DND-41 (cell line): ENCODE measurements around the gene TMEM154.

Experiments used
- ATAC-seq: fragments of 200-7000 bp; cut with Tn5 transposase; 3 replicates; pipeline ENCODE4 v1.9.1; 2021; ENCODE audit warnings: low read depth; ENCODE audit not compliant: insufficient read depth
- DNase-seq: peaks from one replicate; pipeline ENCODE4 v3.0.0-alpha.2; 2020
- H2AFZ ChIP-seq: 2 replicates; pipeline ENCODE4 v1.6.0; 2012; ENCODE audit warnings: low read depth, low read length
- H3K27ac ChIP-seq: 2 replicates; pipeline ENCODE4 v1.5.1; 2012; ENCODE audit warnings: low read length, inconsistent platforms
- H3K27me3 ChIP-seq: fragments of 200-600 bp; sonication (generic); 2 replicates; pipeline ENCODE4 v1.6.0; 2012; ENCODE audit warnings: low read length, mild to moderate bottlenecking, inconsistent platforms; ENCODE audit not compliant: insufficient read depth, poor library complexity
- H3K36me3 ChIP-seq: 2 replicates; pipeline ENCODE4 v1.5.1; 2012; ENCODE audit warnings: low read length, inconsistent platforms; ENCODE audit not compliant: insufficient read depth
- H3K4me1 ChIP-seq: 2 replicates; pipeline ENCODE4 v1.5.1; 2012; ENCODE audit warnings: mild to moderate bottlenecking, low read length; ENCODE audit not compliant: insufficient read depth
- H3K4me2 ChIP-seq: 2 replicates; pipeline ENCODE4 v1.6.0; 2012; ENCODE audit warnings: mild to moderate bottlenecking, moderate library complexity, low read length, inconsistent platforms; ENCODE audit not compliant: insufficient read depth
- H3K4me3 ChIP-seq, 2 experiments: fragments of 200-600 bp in 1 of 2; shearing (Covaris generic) in 1 of 2; 2 replicates each; pipeline ENCODE4 v1.5.1; 2012 to 2016; ENCODE audit warnings: inconsistent platforms in 2 of 2, low read length in 2 of 2, mild to moderate bottlenecking in 2 of 2, low read depth in 1 of 2, moderate library complexity in 1 of 2
- H3K79me2 ChIP-seq: 2 replicates; pipeline ENCODE4 v1.6.0; 2012; ENCODE audit warnings: low read length, inconsistent platforms; ENCODE audit not compliant: insufficient read depth
- H3K9ac ChIP-seq: 2 replicates; pipeline ENCODE4 v1.6.0; 2012; ENCODE audit warnings: low read depth, mild to moderate bottlenecking, inconsistent platforms, low read length, moderate library complexity
- H3K9me3 ChIP-seq: 2 replicates; pipeline ENCODE4 v1.5.1; 2012; ENCODE audit warnings: low read length, moderate library complexity, mild to moderate bottlenecking, inconsistent platforms; ENCODE audit not compliant: insufficient read depth, severe bottlenecking
- H4K20me1 ChIP-seq: 2 replicates; pipeline ENCODE4 v1.6.0; 2012; ENCODE audit warnings: low read length; ENCODE audit not compliant: insufficient read depth
- CTCF ChIP-seq: IDR thresholded peaks from 2 replicates; pipeline ENCODE4 v1.5.1; 2012; ENCODE audit warnings: borderline replicate concordance, low read length, moderate library complexity, mild to moderate bottlenecking; ENCODE audit not compliant: poor library complexity, severe bottlenecking; ENCODE audit errors: extremely low read depth
- EZH2 ChIP-seq: IDR thresholded peaks from 3 replicates; pipeline ENCODE4 v1.6.1; 2012; ENCODE audit warnings: borderline replicate concordance, low read depth, mild to moderate bottlenecking, moderate library complexity, low read length, inconsistent platforms; ENCODE audit not compliant: severe bottlenecking

The TMEM154 gene

GRCh38 chr4:152697284-152698088 is 17.7 kb upstream of the TMEM154 start:
- ATAC-seq: no peak
- Histone ChIP-seq H3K27ac (no peak overlapping the region), H3K4me3 (no peak overlapping the region), H3K79me2 (no peaks in the 10 kb centered on the region), H3K36me3 (no peaks in the 10 kb centered on the region), H3K9ac (no peak overlapping the region), H3K9me3 (no peaks in the 10 kb centered on the region), H3K4me1 (no peaks in the 10 kb centered on the region), H4K20me1 (no peaks in the 10 kb centered on the region), H2AFZ (no peak overlapping the region), H3K27me3 (no peaks in the 10 kb centered on the region), H3K4me2 (no peak overlapping the region)
- no peak for TF ChIP-seq CTCF
- no peak for TF ChIP-seq EZH2
- no peak for DNase-seq

GRCh38 chr4:152696764-152697261 is 17.0 kb upstream of the TMEM154 start:
- Histone ChIP-seq H3K4me2 (no peak overlapping the region), H2AFZ (no peak overlapping the region), H3K27me3 (no peaks in the 10 kb centered on the region), H3K9me3 (no peaks in the 10 kb centered on the region), H3K4me3 (no peak overlapping the region), H3K9ac (no peak overlapping the region), H3K36me3 (no peaks in the 10 kb centered on the region), H3K4me1 (no peaks in the 10 kb centered on the region), H4K20me1 (no peaks in the 10 kb centered on the region), H3K27ac (no peak overlapping the region), H3K79me2 (no peaks in the 10 kb centered on the region)
- TF ChIP-seq EZH2 (no peak), CTCF (no peak)
- ATAC-seq (no peak), DNase-seq (no peak)

GRCh38 chr4:152693871-152694270 is 14.1 kb upstream of the TMEM154 start:
- ATAC-seq (no peak), DNase-seq (no peak)
- no peaks in the 10 kb centered on the region for H4K20me1 ChIP-seq
- H3K79me2 ChIP-seq: no peaks in the 10 kb centered on the region
- no peaks in the 10 kb centered on the region for H3K9me3 ChIP-seq
- no peak overlapping the region for H3K4me2 ChIP-seq
- no peaks in the 10 kb centered on the region for H3K27me3 ChIP-seq
- H3K27ac ChIP-seq: no peak overlapping the region
- H3K4me3 ChIP-seq: no peak overlapping the region
- no peaks in the 10 kb centered on the region for H3K4me1 ChIP-seq
- no peak overlapping the region for H3K9ac ChIP-seq
- TF ChIP-seq EZH2 (no peak), CTCF (no peak)
- no peak overlapping the region for H2AFZ ChIP-seq
- no peaks in the 10 kb centered on the region for H3K36me3 ChIP-seq
